Measurements from ENCODE around the gene GNA15.

GNA15 gene

DNA sequence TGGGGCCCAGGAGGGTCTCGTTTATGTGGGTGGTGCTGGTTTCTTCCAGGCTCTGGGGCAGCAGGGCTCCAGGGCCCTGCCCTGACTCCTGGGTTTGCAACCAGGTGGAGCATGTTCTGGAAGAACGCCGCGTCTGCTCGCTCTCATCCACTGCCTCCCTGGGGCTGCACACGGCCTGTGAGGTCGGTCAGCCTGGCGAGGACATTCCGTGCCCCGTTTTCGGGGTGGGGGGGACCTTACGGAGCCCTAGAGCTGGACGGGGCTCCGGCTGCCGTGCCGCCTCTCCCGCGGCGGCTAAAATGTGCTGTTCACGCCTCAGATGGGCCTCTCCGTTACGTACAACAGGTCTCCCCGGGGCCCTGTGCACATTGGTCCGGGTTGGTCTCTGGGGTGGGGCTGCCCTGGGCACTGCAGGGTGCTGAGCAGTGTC is 38.4 kb upstream of the GNA15 start:
- TF ChIP-seq CTCF (IDR thresholded peaks at IDR 0.05) = no peak

GRCh38 chr19:3098141-3098514 is 37.7 kb upstream of the GNA15 start:
- TF ChIP-seq CTCF (IDR thresholded peaks at IDR 0.05) = no peak

DNA sequence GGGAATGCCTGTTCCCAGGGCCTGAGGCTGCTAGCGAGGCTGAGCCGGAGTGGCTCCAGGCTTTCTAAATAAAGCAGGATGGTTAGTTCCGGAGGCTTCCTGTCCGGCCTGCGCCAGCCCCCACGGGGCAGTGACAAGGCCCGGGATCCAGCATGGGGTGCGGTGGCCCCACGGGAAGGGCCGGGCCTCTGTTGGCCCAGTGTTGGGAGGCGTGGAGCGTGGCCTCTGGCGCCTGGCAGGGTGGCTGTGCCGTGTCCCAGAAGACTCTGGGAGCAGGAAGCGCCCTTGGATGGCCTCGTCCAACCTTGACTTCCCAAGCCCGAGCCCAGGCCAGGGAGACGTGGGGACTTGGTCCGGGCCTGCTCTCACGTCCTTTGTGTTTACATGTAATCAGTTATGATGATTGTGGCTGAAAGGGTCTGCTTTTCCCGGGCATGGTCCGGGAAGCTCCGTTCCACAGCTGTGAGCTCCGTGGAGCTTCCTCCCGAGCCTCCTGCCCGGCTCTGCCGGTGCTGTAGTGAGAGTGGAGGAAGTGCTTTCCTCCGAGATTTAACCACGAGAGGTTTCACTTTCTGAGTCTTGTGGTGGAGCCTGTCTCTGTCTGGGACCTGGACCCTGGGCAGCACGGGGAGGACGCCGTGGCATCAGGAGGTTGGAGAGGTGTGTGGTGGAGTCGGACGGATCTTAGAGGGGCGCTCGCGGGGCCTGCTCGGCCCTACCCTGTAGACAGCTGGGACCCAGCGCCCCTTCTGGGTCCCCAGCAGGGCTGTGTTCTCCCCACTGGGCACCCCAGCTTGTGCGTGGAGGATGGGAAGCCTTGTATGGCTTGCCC is 37.1 kb upstream of the GNA15 start:
- no peak for TF ChIP-seq CTCF (IDR thresholded peaks at IDR 0.05)

DNA sequence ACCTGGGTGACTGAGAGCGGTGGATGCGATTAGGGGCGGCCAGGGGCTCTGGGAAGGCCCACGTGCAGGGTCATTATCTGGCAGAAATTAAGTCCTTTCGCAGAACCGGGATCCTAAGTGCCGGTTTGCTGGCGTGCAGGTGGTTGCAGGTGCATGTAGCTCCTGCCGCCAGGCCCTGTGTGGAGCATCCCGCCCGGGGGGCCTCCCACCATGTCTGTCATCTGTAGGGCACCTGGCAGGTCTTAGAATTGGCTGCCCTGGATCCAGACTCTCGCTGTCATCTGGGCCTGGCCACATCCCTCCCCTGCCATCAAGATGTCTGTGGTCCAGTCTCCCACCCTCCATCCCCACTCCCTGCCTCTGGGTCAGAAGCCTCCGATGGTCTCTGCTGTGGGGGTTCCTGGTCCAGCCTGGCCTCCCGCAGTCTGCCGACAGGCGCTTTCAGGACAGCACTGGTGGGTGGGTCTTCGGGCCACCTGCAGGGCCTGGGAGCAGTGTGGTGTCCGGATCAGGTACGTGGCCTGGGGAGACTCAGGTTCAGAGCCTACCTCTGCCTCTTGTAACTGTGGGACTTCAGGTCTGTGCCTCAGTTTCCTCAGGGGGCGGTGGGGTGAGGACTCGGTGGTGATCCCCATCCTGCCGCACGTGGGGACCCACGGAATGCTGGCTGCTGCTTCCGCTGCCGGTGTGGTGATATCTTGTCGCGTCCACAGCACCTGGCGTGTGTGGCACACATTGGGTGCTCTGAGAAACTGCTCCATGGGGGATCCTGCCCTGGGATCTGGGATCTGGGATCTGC is 36.3 kb upstream of the GNA15 start:
- no peak for TF ChIP-seq CTCF (IDR thresholded peaks at IDR 0.05)

DNA sequence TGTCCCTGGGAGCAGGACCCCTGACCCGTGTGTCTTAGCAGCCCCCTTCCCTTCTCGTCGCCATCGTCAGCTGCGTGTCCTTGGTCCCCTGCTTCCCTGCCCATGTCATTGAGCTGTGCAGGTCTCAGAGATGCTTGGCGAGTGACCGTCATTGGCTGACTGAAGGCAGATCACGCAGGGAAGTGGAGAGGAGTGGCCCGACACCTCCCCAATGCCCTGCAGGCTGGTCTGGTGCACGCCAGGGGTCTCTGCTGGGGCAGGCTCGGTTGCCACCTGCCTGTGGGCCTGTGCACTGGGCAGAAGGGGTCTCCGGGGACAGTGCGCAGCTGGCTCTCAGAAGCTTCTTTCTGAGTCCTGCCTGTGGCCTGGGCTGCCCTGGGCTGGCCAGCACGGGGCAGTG is 35.5 kb upstream of the GNA15 start:
- TF ChIP-seq CTCF (IDR thresholded peaks at IDR 0.05) = no peak

- no peak for TF ChIP-seq CTCF (IDR thresholded peaks at IDR 0.05)
These were observed 34.8 kb upstream of the GNA15 start for GRCh38 chr19:3100747-3101730.
